Measurements from ENCODE around the gene DIAPH2.
"Not testable (repeated sequence)": the region's sequence is repeated elsewhere in the genome, so short reads cannot be mapped to it uniquely, and the experiment has no call there.

DNA sequence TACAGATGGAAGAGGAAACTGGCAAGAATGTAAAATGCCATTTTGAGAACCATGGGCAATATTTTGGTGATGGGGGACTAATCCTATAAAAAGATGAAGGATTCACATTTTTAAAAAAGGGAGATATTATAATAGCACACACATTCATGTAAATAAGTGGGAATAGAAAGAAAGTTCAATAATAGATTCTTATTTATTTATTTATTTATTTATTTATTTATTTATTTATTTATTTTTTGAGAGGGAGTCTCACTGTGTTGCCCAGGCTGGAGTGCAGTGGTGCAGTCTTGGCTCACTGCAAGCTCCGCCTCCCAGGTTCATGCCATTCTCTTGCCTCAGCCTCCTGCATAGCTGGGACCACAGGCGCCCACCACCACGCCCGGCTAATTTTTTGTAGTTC is 174.8 kb downstream of the DIAPH2 start:
- TF ChIP-seq CTCF, POLR2A (IDR thresholded peaks at IDR 0.05): not testable (repeated sequence)
